ENCODE measurements around the gene KIF16B.

KIF16B gene

GRCh38 chr20:16400234-16400633, 173.0 kb downstream of the KIF16B start:
- no peak for DNase-seq (ENCODE audit: low read depth in 1 of 2, low spot score in 1 of 2)
- Histone ChIP-seq H3K27me3 (ENCODE audit: insufficient read depth, poor library complexity, severe bottlenecking) (no peaks in the 10 kb centered on the region), H3K27ac (replicated peaks) (no peak overlapping the region), H3K4me3 (replicated peaks; ENCODE audit: insufficient read depth, low read length) (no peak overlapping the region)
- no peak for TF ChIP-seq GABPA (IDR thresholded peaks at IDR 0.05; ENCODE audit: low read depth)
- no peak for TF ChIP-seq POLR2AphosphoS5 (IDR thresholded peaks at IDR 0.05; ENCODE audit: low read depth)
- TF ChIP-seq CTCF (IDR thresholded peaks at IDR 0.05; ENCODE audit: insufficient read depth, low read length) = no peak
- no peak for TF ChIP-seq REST (IDR thresholded peaks at IDR 0.05; ENCODE audit: insufficient replicate concordance, low read depth)
- no peak for TF ChIP-seq SPI1 (IDR thresholded peaks at IDR 0.05; ENCODE audit: borderline replicate concordance, low read depth)

GRCh38 chr20:16399801-16400200, 173.4 kb downstream of the KIF16B start:
- DNase-seq (ENCODE audit: low read depth in 1 of 2, low spot score in 1 of 2) = no peak
- H3K27ac ChIP-seq (replicated peaks) = no peak overlapping the region
- TF ChIP-seq CTCF (IDR thresholded peaks at IDR 0.05; ENCODE audit: insufficient read depth, low read length) (no peak), POLR2AphosphoS5 (IDR thresholded peaks at IDR 0.05; ENCODE audit: low read depth) (no peak), REST (IDR thresholded peaks at IDR 0.05; ENCODE audit: insufficient replicate concordance, low read depth) (no peak), SPI1 (IDR thresholded peaks at IDR 0.05; ENCODE audit: borderline replicate concordance, low read depth) (no peak), GABPA (IDR thresholded peaks at IDR 0.05; ENCODE audit: low read depth) (no peak)
- H3K27me3 ChIP-seq (ENCODE audit: insufficient read depth, poor library complexity, severe bottlenecking) = no peaks in the 10 kb centered on the region
- H3K4me3 ChIP-seq (replicated peaks; ENCODE audit: insufficient read depth, low read length) = no peak overlapping the region

- no peak for TF ChIP-seq REST (IDR thresholded peaks at IDR 0.05; ENCODE audit: insufficient replicate concordance, low read depth)
- TF ChIP-seq SPI1 (IDR thresholded peaks at IDR 0.05; ENCODE audit: borderline replicate concordance, low read depth) = no peak
- TF ChIP-seq POLR2AphosphoS5 (IDR thresholded peaks at IDR 0.05; ENCODE audit: low read depth) = no peak
- TF ChIP-seq GABPA (IDR thresholded peaks at IDR 0.05; ENCODE audit: low read depth) = no peak
- TF ChIP-seq CTCF (IDR thresholded peaks at IDR 0.05; ENCODE audit: insufficient read depth, low read length) = no peak
- Histone ChIP-seq H3K27ac (replicated peaks) (no peak overlapping the region), H3K4me3 (replicated peaks; ENCODE audit: insufficient read depth, low read length) (no peak overlapping the region), H3K27me3 (ENCODE audit: insufficient read depth, poor library complexity, severe bottlenecking) (no peaks in the 10 kb centered on the region)
- DNase-seq (ENCODE audit: low read depth in 1 of 2, low spot score in 1 of 2) = no peak
Observed at GRCh38 chr20:16397086-16397485, 176.2 kb downstream of the KIF16B start.
